IMR-90 (cell line): ENCODE data around the gene SIK3. TPM values are rescaled to one million over a fixed set of nuclear protein-coding genes. Genes with fewer than 3 reads are reported as not detected.
A peak's percentile ranks its signal among the peaks of the same experiment; 100 is the strongest.

Experiments
- ATAC-seq: fragments of 200-7000 bp; cut with Tn5 transposase; 2 replicates; pipeline ENCODE4 v1.9.1; 2020; ENCODE audit warnings: low read depth, mild to moderate bottlenecking, moderate library complexity
- BruUV-seq: library from RNA; stranded (reverse); fragments of 400-500 nt; replicated peaks from 2 replicates; lab custom pipeline; 2021; lab: Mats Ljungman, UMichigan
- CTCF ChIA-PET: fragments of 300-600 bp; formaldehyde crosslinking; extraction: SDS; loops from one replicate; lab custom pipeline; 2021; ENCODE audit warnings: antibody characterized with exemption; lab: Yijun Ruan, JAX
- POLR2A ChIA-PET: fragments of 300-600 bp; sonication (Branson Sonifier 250); formaldehyde crosslinking; loops from one replicate; lab custom pipeline; 2022; ENCODE audit warnings: antibody characterized with exemption; ENCODE audit not compliant: unreplicated experiment; lab: Charles Lee
- DNase-seq: peaks from one replicate; pipeline ENCODE4 v3.0.0; 2013
- H2AFZ ChIP-seq: replicated peaks from 2 replicates; pipeline ENCODE3; 2013; ENCODE audit warnings: low read length, mild to moderate bottlenecking; ENCODE audit not compliant: poor library complexity
- H2AK5ac ChIP-seq: 2 replicates; pipeline ENCODE4 v1.6.1; 2013; ENCODE audit warnings: low read depth, low read length, inconsistent platforms
- H2AK9ac ChIP-seq: replicated peaks from 2 replicates; pipeline ENCODE3; 2013; ENCODE audit warnings: mild to moderate bottlenecking, low read depth, low read length, moderate library complexity; ENCODE audit not compliant: poor library complexity
- H2BK120ac ChIP-seq: 2 replicates; pipeline ENCODE4 v1.6.1; 2013; ENCODE audit warnings: low read depth, low read length, inconsistent platforms
- H2BK15ac ChIP-seq: 3 replicates; pipeline ENCODE4 v1.6.1; 2013; ENCODE audit warnings: low read depth, low read length, inconsistent platforms
- H2BK20ac ChIP-seq: 2 replicates; pipeline ENCODE4 v1.6.1; 2013; ENCODE audit warnings: low read depth, mild to moderate bottlenecking, inconsistent platforms, low read length, moderate library complexity
- H2BK5ac ChIP-seq: 2 replicates; pipeline ENCODE4 v1.6.1; 2013; ENCODE audit warnings: mild to moderate bottlenecking, low read depth, low read length, inconsistent platforms; ENCODE audit not compliant: poor library complexity, severe bottlenecking
- H3K14ac ChIP-seq: replicated peaks from 2 replicates; pipeline ENCODE4 v1.6.1; 2013; ENCODE audit warnings: low read depth, low read length, inconsistent platforms
- H3K18ac ChIP-seq: 2 replicates; pipeline ENCODE4 v1.6.1; 2013; ENCODE audit warnings: low read depth, low read length, control low read depth
- H3K23ac ChIP-seq: 2 replicates; pipeline ENCODE4 v1.6.1; 2013; ENCODE audit warnings: low read depth, low read length, inconsistent platforms
- H3K27ac ChIP-seq: 2 replicates; pipeline ENCODE4 v1.5.1; 2013; ENCODE audit warnings: mild to moderate bottlenecking, control low read depth, low read length; ENCODE audit not compliant: insufficient read depth
- H3K27me3 ChIP-seq: 2 replicates; pipeline ENCODE4 v1.6.1; 2013; ENCODE audit warnings: low read length; ENCODE audit not compliant: control insufficient read depth, insufficient read depth
- H3K36me3 ChIP-seq: 2 replicates; pipeline ENCODE4 v1.6.1; 2013; ENCODE audit warnings: low read length, mixed read lengths; ENCODE audit not compliant: control insufficient read depth, insufficient read depth
- H3K4ac ChIP-seq: 2 replicates; pipeline ENCODE4 v1.6.1; 2013; ENCODE audit warnings: low read depth, low read length, inconsistent platforms
- H3K4me1 ChIP-seq: 2 replicates; pipeline ENCODE4 v1.6.1; 2013; ENCODE audit warnings: low read length, mixed read lengths; ENCODE audit not compliant: control insufficient read depth, insufficient read depth
- H3K4me2 ChIP-seq: 2 replicates; pipeline ENCODE4 v1.6.1; 2013; ENCODE audit warnings: low read depth, mild to moderate bottlenecking, control low read depth, low read length, moderate library complexity
- H3K4me3 ChIP-seq: 2 replicates; pipeline ENCODE4 v1.5.1; 2013; ENCODE audit warnings: low read depth, mild to moderate bottlenecking, control low read depth, low read length, moderate library complexity; ENCODE audit not compliant: insufficient read depth
- H3K56ac ChIP-seq: 2 replicates; pipeline ENCODE4 v1.6.1; 2013; ENCODE audit warnings: low read length, inconsistent platforms; ENCODE audit not compliant: insufficient read depth; ENCODE audit errors: extremely low read depth
- H3K79me1 ChIP-seq, 2 experiments: 2 replicates each; pipeline ENCODE4 v1.6.1; 2013; ENCODE audit warnings: low read length in 2 of 2, inconsistent platforms in 1 of 2, low read depth in 1 of 2
- H3K9ac ChIP-seq: 2 replicates; pipeline ENCODE4 v1.6.1; 2013; ENCODE audit warnings: low read depth, low read length, control low read depth
- H3K9me1 ChIP-seq: 2 replicates; pipeline ENCODE4 v1.6.1; 2013; ENCODE audit warnings: low read length, inconsistent platforms; ENCODE audit not compliant: insufficient read depth
- H3K9me3 ChIP-seq: 2 replicates; pipeline ENCODE4 v1.6.1; 2013; ENCODE audit warnings: low read length; ENCODE audit not compliant: control insufficient read depth, insufficient read depth
- H4K20me1 ChIP-seq: 2 replicates; pipeline ENCODE4 v1.6.1; 2013; ENCODE audit warnings: low read length, inconsistent platforms; ENCODE audit not compliant: insufficient read depth
- H4K5ac ChIP-seq: 2 replicates; pipeline ENCODE4 v1.6.1; 2013; ENCODE audit warnings: mild to moderate bottlenecking, low read depth, low read length, control low read depth
- H4K8ac ChIP-seq, 2 experiments: 2 replicates each; pipeline ENCODE4 v1.6.1; 2013; ENCODE audit warnings: low read depth in 2 of 2, low read length in 2 of 2, control low read depth in 1 of 2, inconsistent platforms in 1 of 2
- H4K91ac ChIP-seq: 2 replicates; pipeline ENCODE4 v1.6.1; 2013; ENCODE audit warnings: low read depth, low read length, inconsistent platforms; ENCODE audit not compliant: insufficient read depth
- CEBPB ChIP-seq: IDR thresholded peaks from 2 replicates; pipeline ENCODE4 v1.6.1; 2012; ENCODE audit warnings: low read depth, low read length, improper control_type of control experiment
- CHD1 ChIP-seq: IDR thresholded peaks from 2 replicates; pipeline ENCODE4 v1.6.1; 2012; ENCODE audit warnings: low read depth, low read length, improper control_type of control experiment
- MAFK ChIP-seq: IDR thresholded peaks from 2 replicates; pipeline ENCODE4 v1.6.1; 2012; ENCODE audit warnings: low read depth, low read length, improper control_type of control experiment
- MAZ ChIP-seq: IDR thresholded peaks from 2 replicates; pipeline ENCODE4 v1.6.1; 2012; ENCODE audit warnings: low read depth, mild to moderate bottlenecking, low read length, improper control_type of control experiment, moderate library complexity, borderline replicate concordance
- NFE2L2 ChIP-seq: fragments of 150-350 bp; IDR thresholded peaks from 2 replicates; pipeline ENCODE4 v1.6.1; 2016; ENCODE audit warnings: low read depth, mild to moderate bottlenecking, low read length
- POLR2A ChIP-seq: IDR thresholded peaks from 2 replicates; pipeline ENCODE4 v1.6.1; 2012; ENCODE audit warnings: mild to moderate bottlenecking, low read depth, low read length
- WGBS, 2 experiments: methylation state at CpG; one replicate each; pipeline versions ENCODE4 v1.1.5 to v1.1.7; 2013; ENCODE audit warnings: missing lambda C conversion rate in 2 of 2; ENCODE audit not compliant: insufficient read length in 1 of 2; ENCODE audit errors: extremely low coverage in 2 of 2; 5-methylcytosine and 5-hydroxymethylcytosine counted together
- dilution Hi-C: fragments of 300-500 bp; cut with HindIII; formaldehyde crosslinking; loops from one replicate; pipeline ENCODE4 v1.14.3; 2018; ENCODE audit warnings: low sequenced_read_pairs; ENCODE audit not compliant: unreplicated experiment
- in situ Hi-C: fragments of 300-500 bp; cut with MboI; formaldehyde crosslinking; loops from 3 replicates; pipeline ENCODE4 v1.14.3; 2019; ENCODE audit warnings: low sequenced_read_pairs, inconsistent platforms, mixed read lengths
- intact Hi-C: fragments of 100-400 bp; cut with micrococcal nuclease; formaldehyde crosslinking; loops from 2 replicates; pipeline ENCODE4 v1.10.0; 2022
- polyA plus RNA-seq, 3 experiments: library from polyadenylated mRNA; depleted of rRNA; stranded (reverse); fragments of >200 nt; gene quantifications; 2 replicates each; pipeline ENCODE4 v1.2.3, GENCODE V29; 2012; ENCODE audit warnings: low replicate concordance in 1 of 3
- total RNA-seq: library from RNA; depleted of rRNA; stranded (reverse); fragments of >200 nt; gene quantifications from 2 replicates; pipeline ENCODE4 v1.2.3, GENCODE V29; 2012

SIK3 gene
- total and polyA plus RNA-seq, 2 of the 4 experiments (the other 2 are of a cell fraction): 8.2 to 9.1 TPM

- no peak overlapping the region for H2AFZ ChIP-seq
- H2BK120ac ChIP-seq: no peak overlapping the region
- intact Hi-C loops: no loop called here
- H3K23ac ChIP-seq: no peak overlapping the region
- peaks cover 17% of the 10 kb centered on the region; the same call in 1 of the 2 replicates for H4K20me1 ChIP-seq
- no peaks in the 10 kb centered on the region; the same call in 1 of the 2 replicates for H3K9me1 ChIP-seq
- POLR2A ChIA-PET: no interaction called here
- dilution Hi-C loops: no loop called here
- H3K27me3 ChIP-seq: no peaks in the 10 kb centered on the region
- H3K36me3 ChIP-seq: no peaks in the 10 kb centered on the region
- no peak overlapping the region for H2AK9ac ChIP-seq
- H4K8ac ChIP-seq: no peak overlapping the region
- DNase-seq (no peak), ATAC-seq (no peak)
- no peak overlapping the region for H3K27ac ChIP-seq
- no peak overlapping the region for H2BK5ac ChIP-seq
- H2AK5ac ChIP-seq: no peak overlapping the region
- no CpG with 5 or more reads among the region's 7 CpGs for WGBS, 2 experiments
- TF ChIP-seq CHD1 (no peak), POLR2A (no peak), MAFK (peak; percentile 51; the same call in 1 of the 2 replicates), CEBPB (0 out of 2 replicates have a peak, but pooled peaks have one; percentile 32), NFE2L2 (no peak), MAZ (no peak)
- no TSS peak for BruUV-seq
- H3K4ac ChIP-seq: no peak overlapping the region
- H3K4me3 ChIP-seq: no peak overlapping the region
- no peaks in the 10 kb centered on the region for H3K9me3 ChIP-seq
- peaks cover 5% of the 10 kb centered on the region; the same call in 1 of the 2 replicates for H3K4me1 ChIP-seq
- H3K4me2 ChIP-seq: no peak overlapping the region
- no peak overlapping the region for H3K18ac ChIP-seq
- H2BK20ac ChIP-seq: no peak overlapping the region
- no peak overlapping the region for H2BK15ac ChIP-seq
- H3K56ac ChIP-seq: no peak overlapping the region
- H3K14ac ChIP-seq: no peak overlapping the region
- H3K79me1 ChIP-seq: peaks cover 20 to 35% of the 10 kb centered on the region in 2 experiments
- in situ Hi-C loops: no loop called here
- H4K5ac ChIP-seq: no peak overlapping the region
- CTCF ChIA-PET: interaction anchor here (0.5 kb wide), 1 partner anchor 31 kb away, joined by 3 read pairs; no protein-coding TSS in a partner anchor
- H4K91ac ChIP-seq: no peak overlapping the region
- no peak overlapping the region for H3K9ac ChIP-seq
These were observed 53.8 kb downstream of the SIK3 start for GRCh38 chr11:117044287-117045035.
